NB4 (cell line): ENCODE data around the gene GAL3ST2.

Source experiments
- CTCF ChIP-seq: IDR thresholded peaks from one replicate; pipeline ENCODE4 v1.5.1; 2012; ENCODE audit warnings: low read depth, low read length
- MYC ChIP-seq: IDR thresholded peaks from 2 replicates; pipeline ENCODE4 v1.6.1; 2011; ENCODE audit warnings: low read depth, low read length
- POLR2A ChIP-seq: IDR thresholded peaks from 2 replicates; pipeline ENCODE4 v1.6.1; 2011; ENCODE audit warnings: mild to moderate bottlenecking; ENCODE audit not compliant: insufficient read length; ENCODE audit errors: extremely low read depth
- TF ChIP-seq, protein P1 (sequence below): IDR thresholded peaks from 2 replicates; pipeline ENCODE4 v1.6.1; 2011; ENCODE audit warnings: low read depth, low read length

- TF ChIP-seq CTCF = no peak
- no peak for TF ChIP-seq POLR2A
- no peak for TF ChIP-seq MYC
- TF ChIP-seq, protein P1, sequence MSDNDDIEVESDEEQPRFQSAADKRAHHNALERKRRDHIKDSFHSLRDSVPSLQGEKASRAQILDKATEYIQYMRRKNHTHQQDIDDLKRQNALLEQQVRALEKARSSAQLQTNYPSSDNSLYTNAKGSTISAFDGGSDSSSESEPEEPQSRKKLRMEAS = no peak
Measured at GRCh38 chr2:241835611-241836010, 59.0 kb downstream of the GAL3ST2 start.
